ENCODE data around the gene HIBCH.
"Not testable (repeated sequence)": the region's sequence is repeated elsewhere in the genome, so short reads cannot be mapped to it uniquely, and the experiment has no call there.

HIBCH gene

DNA sequence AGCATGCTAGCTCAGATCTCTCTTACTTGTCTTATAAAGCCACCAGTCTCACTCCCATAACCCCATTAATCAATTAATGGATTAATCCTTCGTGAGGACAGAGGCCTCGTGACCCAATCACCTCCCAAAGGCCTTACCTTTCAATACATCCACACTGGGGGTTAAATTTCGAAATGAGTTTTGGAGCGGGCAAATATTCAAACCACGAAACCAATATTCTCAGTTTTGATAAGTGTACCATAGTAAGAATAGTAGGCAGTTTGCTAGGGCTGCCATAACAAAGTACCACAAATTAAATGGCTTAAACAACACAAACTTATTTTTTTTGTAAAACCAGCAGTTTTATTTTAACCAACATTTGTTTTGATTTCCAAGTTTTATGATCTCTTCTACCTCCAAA lies 15.2 kb downstream of the HIBCH start:
- no peak for DNase-seq

DNA sequence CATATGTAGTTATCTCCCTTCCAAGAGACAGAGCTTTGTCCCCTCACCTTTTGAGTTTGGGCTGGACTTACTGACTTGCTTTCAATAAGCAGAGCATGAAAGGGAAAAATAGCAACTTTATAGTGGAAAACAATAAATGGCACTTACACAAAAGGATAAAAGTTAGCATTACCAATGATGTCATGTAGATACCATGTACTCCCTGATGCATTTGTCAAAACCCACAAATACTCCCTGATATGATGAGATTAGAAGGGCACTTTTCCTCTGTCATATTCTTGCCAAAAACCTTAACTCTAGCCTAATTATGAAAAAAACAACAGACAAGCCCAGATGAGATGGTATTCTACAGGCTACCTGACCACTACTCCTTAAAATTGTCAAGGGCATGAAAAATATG lies 16.0 kb downstream of the HIBCH start:
- DNase-seq = no peak

DNA sequence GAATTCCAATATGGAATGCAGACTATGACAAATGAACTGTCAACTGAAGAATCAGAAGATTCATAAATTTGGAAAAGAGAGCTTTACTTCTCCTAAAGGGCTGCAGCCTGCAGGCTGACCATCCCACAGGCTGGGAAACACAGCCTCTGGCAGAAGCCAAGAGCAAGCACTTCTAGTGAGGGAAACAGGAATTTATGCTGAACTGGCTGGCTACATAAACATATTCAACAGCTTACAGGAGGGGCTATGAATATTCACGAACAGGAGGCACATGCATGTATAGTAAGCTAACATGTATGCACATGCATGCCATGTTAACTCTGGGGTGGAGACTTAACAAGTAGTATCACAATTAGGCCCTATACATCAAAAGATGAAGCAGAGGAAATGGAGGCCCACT lies 17.6 kb downstream of the HIBCH start:
- no peak for DNase-seq

DNA sequence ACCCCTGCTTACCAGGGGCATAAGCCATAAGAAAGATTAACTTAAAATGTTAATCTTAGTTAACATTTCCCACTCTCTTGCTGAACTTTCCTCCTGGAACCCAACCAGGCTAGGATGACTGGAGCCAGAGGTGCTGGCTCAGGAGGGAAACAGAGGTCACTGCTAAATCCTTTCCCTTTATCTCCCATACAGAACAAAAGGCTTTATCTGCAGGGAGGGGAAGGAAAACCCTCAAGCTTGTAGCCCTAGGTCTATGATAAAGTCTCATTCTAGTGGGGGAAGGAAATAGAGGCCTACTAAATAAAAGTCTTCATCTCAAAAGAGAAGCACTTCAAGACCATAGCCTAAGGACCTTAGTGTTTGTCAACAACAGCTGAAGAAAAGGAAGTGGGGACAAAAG lies 18.6 kb downstream of the HIBCH start:
- no peak for DNase-seq

DNA sequence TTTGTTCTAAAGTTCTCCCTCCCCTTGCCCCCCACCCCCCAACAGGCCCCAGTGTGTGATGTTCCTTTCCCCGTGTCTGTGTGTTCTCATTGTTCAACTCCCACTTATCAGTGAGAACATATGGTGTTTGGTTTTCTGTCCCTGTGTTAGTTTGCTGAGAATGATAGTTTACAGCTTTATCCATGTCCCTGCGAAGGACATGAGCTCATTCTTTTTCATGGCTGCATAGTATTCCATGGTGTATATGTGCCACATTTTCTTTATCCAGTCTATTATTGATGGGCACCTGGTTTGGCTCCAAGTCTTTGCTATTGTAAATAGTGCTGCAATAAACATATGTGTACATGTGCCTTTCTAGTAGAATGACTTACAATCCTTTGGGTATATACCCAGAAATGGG lies 21.7 kb downstream of the HIBCH start:
- DNase-seq = not testable (repeated sequence)

DNA sequence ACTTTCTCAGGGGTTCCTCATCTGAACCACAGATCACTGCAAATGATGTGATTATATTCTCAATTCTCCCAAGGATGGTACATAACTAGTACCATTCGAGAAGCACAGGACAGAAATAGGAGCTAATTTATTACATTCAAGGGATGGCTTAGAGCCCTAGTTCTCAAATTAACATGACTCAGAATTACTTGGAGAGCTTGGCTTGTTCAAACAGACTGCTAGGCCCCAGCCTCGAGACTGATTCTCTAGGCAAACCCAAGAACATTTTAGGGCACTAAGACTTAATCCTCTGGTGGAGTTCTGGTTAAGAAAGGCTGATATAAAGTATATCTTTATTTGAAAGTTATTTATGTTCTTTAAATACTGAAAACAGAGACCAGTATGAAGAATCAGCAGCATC lies 35.8 kb downstream of the HIBCH start:
- no peak for DNase-seq

DNA sequence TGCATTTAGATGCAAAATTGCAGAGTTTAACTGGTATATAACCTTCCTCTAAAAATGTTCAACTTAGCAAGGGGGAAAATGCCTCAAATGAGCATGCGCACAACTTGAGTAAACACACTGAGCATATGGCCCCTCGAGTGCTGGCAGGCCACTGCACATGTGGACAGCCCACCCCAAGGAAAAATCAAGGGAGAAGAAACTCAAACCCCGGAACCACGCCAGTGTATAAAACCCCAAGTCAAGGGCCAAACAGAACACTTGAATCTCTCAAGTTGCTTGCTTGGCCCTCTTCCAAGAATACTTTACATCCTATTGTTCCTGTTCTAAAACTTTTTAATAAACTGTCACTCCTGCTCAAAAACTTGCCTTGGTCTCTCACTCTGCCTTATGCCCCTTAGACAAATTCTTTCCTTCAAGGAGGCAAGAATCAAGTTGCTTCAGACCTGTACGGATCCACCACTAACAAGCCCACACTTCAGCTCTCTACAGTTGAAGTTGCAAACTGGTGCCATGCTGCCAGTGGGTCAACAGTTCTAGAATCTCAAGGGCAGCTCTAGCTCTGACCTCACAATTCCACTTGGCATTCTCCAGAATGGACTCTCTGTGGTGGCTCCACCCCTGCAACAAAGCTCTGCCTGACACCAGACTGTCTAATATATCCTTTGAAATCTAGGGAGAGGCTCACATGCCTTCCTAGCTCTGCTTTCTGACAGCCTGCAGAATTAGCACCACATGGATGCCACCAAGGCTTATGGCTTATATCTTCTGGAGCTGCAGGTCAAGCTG lies 38.9 kb downstream of the HIBCH start:
- no peak for DNase-seq

DNA sequence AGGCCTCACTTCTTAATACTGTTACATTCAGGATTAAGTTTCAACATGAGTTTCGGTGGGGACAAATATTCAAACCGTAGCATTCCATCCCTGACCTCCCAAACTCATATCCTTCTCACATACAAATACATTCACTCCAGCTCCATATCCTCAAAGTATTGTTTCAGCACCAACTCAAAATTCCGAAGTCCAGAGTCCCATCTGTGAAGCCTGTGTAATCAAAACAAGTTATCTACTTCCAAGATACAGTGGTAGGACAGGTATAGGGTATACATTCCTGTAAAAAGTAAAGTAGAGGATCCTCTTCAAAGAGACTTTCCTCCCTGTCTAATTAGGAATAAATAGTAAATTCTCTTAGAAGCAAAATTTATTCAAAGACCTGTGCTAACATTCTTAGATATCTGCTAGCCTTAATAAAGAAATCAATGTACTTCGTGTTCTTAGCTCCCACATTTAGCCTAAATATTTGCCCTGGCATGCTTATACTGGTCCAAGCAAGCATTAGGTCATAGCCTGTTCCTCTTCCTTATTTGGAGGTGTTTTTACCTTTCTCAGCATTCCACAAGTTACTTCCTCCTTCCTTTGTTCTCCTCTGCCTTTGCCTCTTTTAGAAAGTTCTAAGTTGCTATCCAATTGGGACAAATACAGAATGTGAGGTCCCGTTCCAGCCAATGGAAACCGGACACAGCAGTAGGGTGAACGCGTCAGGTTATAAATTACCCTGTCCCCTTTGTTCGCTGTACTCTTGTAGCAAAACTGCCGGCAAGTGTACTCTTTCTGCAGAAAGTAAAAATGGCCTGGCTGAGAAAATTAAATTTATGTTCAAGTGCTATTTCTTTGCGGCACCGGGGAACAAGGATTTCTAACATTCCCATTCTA lies 40.1 kb downstream of the HIBCH start:
- not testable (repeated sequence) for DNase-seq

DNA sequence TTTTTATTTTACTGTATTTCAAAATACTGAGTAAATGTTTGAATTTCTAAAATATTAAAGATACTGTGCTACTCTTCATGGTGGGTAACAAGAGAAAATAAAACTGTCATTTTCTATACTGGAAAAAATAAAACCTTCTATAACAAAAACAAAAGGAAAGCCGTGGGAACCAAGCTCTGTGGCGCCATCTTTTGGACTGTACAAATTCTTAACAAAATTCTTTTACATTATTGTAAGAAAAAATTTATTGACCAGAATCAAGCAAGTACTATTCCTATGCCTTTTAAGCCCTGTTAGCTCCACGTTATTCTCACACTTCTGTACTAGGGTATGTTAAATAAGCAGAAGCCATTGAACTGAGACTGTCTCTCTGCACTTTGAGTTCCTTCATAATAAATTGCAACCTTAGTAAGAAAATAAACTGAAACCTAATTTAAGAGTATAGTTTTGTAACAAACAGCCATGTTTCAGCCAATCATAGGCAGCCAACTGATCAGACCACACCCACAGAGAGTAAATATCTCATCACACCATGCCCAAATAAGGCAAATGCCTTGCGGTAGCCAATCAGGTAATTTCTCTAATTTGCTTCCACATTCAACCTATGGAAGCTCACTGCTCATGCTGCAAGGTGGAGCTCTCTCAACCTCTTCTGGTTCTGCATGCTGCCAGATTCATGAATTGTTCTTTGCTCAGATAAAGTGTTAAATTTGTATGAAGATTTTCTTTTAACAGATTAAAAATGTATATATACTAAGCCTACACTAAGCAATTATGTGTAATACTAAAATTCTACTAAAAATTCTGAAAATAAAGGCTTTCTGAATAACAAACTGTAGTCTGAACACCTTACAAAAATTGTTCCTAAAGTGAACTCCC lies 42.2 kb downstream of the HIBCH start:
- DNase-seq = peak; percentile 51 to 64 (median 59)

DNA sequence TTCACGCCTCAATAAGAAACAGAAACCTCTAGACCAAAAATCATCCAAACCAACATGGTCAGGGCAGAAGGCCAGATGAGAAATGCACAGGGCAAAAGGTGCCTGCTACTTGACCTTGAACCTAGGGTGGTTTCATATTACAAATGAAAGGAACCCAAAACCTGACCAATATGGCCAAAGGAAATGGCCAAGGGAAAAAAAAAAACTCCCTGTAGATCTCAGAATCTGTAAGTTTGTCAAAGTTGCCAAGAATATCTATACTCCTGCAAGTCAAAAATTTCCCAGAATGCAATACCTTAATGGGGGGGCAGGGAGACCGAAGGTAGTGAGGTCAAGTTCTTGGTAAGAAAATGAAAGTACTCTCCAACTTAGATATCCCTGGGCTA lies 47.2 kb downstream of the HIBCH start:
- DNase-seq = no peak

DNA sequence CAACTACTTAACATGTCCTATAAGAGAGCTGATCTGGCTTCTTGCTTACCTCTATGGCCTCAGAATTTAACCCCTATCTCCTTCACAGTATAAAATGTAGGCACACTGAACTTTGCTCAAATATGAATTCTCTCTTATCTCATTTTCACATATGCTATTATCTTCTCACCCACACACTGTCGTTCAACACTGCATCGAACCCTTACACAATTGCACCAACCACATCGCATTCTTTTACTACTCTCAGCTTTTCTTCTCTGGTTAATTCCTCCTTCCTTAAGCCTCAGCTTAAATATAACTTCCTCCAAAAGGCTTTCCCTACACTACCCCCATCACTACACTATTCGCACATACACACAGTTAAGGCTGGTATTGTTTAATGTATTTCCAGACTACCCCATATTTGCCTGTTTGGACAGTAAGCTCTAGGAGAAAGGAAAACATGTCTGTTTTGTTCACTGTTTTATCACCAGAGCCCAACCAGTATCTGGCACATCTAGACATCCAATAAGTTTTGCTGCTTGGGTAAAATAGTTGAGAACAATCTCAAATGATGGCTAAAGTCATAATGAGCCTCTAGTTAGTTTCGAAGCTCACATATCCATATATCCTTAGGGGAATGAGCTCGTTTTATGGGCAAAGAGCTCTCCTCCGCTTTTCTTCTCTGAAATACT lies 47.7 kb downstream of the HIBCH start:
- DNase-seq = no peak

DNA sequence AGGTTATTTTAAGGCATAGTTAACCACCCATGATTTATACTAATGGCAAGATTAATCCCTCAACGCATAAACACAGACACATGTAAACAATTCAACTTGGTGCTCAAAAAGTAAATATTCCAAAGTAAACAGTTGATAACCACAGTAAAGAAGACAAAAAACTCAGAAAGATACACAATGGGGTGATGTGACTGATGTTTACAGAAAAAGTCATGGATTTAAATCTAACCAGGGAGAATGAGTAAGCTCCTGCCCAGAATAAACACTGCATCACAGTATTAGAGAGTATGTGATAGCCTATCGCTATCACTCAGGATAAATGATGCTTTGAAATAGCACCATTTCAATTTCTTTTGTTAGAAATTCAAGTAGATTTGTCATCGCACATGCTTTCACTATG lies 49.3 kb downstream of the HIBCH start:
- DNase-seq = no peak

DNA sequence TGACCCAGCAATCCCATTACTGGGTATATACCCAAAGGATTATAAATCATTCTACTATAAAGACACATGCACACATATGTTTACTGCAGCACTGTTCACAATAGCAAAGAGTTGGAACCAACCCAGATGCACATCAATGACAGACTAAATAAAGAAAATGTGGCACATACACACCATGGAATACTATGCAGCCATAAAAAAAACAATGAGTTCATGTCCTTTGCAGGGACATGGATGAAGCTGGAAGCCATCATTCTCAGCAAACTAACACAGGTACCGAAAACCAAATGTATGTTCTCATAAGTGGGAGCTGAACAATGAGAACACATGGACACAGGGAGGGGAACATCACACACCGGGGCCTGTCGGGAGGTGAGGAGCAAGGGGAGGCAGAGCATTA lies 49.9 kb downstream of the HIBCH start:
- not testable (repeated sequence) for DNase-seq

DNA sequence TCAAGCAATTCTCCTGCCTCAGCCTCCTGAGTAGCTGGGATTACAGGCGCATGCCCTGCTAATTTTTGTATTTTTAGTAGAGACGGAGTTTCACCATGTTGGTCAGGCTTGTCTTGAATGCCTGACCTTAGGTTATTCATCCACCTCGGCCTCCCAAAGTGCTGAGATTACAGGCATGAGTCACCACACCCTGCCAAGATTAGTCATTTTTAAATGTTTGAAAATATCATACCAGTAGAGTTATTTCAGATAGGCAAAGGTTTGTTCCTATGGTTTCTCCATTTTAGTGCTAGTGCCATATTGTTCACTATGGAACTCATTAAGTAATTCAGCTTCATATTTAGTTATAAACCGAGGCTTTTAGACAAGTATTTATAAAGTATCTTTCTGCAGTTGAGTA lies 52.3 kb downstream of the HIBCH start:
- no peak for DNase-seq

DNA sequence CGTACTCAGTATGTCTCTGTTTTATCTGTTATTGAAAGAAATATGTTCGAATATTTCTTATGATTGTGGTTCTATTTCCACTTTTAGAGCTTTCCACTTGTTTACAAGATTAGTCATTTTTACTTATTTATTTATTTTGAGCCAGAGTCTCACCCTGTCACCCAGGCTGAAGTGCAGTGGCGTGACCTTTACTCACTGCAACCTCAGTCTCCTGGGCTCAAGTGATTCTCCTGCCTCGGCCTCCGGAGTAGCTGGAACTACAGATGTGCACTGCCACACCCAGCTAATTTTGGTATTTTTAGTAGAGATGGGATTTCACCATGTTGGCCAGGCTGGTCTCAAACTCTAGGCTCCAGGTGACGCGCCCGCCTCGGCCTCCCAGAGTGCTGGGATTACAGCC lies 53.3 kb downstream of the HIBCH start:
- DNase-seq = no peak

DNA sequence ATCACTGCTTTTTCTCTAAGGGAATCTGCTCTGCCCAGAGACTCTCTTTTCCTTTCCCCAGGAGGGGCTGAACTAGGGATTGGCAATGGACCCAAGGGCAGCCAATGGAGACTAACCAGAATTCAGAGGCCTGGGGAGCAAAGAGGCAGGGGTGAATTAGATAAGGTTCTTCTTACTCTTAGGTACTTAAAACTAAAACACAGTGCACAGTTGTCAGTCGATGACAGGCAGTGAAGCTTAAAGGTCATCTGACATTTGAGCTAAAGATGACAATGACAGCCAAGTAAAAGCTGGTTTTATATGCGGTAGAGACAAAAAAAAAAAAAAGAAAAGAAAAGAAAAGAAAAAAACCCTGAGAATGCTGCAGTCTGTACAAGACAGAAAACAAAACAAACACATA lies 57.8 kb downstream of the HIBCH start:
- no peak for DNase-seq

DNA sequence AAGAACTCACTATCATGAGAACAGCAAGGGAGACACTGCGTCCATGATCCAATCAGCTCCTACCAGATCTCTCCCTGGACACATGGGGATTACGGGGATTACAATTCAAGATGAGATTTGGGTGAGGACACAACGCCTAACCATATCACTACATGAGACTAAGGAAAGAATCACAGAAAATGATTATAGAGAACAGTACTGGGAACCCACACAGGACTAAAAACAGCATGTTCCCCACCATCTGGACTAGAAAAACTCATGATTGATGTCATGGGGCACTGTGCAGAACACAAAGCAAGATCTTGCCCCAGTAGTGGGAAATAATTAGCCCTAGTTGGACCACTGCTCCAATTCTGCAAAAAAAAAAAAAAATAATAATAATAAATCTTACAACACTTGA lies 63.5 kb downstream of the HIBCH start:
- DNase-seq = no peak

DNA sequence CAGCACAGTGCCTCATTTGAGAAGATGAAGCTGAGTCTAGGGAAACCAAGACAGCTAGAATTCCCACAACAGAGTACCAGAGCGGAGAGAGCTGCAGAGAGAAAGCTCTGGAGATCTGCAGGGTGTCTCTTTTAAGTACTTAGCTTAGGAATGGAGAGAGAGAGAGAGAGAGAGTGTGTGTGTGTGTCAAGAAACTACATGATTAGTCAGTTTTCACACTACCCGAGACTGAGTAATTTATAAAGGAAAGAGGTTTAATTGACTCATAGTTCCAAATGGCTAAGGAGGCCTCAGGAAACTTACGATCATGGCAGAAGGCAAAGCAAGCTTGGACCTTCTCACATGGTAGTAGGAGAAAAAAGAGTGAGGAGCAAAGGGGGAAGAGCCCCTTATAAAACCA lies 64.0 kb downstream of the HIBCH start:
- no peak for DNase-seq

DNA sequence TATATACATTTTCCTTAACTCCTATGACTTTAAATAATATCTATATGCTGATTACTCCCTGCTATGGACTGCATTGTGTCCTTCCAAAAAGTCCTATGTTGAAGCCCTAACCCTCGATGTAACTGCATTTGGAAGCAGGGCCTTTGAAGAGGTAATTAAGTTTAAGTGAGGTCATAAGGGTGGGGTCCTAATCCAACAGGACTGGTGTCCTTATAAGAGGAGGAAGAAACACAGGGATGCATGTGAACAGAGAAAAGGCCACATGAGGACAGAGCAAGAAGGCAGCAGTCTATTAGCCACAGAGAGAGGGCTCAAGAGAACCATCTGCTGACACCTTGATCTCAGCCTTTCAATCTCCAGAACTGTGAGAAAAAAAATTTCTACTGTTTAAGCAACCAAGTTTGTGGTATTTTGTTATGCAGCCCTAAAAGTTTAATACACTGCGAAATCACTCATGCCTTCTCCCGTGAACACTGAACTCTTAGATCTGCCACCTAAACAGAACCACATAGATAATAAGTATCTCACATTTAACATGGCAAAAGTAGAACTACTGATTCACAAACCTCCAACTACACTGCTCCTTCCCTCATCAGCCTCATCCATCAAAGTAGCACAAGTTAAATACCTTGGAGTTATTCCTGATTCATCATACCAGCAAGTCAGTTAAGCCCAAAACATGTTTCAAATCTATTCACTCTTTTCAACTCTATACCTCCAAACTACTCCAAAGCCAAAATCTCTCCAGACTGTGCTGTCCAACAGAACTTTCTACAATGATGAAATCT lies 65.4 kb downstream of the HIBCH start:
- DNase-seq = no peak

DNA sequence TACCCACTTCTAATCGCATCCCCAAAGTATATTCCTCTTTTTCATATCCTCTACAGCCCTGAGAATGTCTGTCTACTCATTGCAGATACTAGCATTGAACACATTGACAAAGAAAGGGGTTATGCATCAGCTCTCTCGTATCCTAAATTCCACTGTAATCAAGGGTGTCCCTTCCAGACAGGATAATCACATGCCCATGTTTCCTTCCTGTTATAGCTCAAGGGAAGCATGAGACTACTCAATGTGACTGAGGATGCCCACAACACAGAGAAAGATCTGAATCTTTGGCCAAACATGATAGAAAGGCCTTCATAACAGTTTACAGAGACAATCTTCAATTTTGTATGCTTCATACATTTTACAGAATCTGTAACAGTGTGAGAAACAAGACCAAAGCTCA lies 69.2 kb downstream of the HIBCH start:
- DNase-seq = no peak

DNA sequence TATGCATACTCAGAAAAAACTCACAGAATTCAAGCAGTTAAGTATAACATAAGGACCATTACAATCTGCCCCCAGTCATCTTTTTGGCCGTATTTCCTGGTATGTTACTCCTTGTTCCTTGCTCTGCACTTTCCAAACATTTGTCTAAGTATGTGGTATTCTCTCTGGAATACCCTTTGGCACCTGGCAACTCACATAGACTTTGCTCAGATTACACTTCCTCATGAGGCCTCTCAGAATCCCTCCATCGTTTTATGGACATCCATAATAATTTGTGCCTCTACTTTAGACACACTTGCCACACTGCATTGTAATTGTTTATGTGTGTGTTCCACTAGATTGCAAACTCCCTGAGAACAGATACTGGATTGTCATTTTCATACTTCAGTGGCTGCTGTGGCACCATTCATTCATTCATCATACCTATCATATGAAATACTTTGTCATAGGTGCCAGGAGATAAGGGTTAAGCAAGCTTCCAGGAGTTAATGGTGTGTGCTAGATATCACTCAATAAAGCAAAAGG lies 84.0 kb downstream of the HIBCH start:
- no peak for DNase-seq

DNA sequence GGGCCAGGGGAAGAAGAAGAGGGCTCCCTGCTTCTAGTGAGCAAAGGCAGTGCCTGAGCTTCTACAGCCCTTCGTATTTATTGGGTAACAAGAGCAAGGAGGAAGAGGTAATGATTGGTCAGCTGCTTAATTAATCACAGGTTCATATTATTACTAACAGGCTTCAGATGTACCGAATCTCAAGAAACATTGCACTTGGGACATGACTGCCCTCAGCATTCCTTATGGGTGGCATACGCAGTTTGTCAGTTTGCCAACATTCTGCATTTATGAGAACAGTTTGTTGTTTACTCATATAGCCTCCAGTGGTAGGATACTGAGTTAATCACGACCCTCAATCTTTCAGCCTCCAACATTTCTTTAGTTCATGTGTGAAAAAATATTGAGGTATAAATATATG lies 84.5 kb downstream of the HIBCH start:
- no peak for DNase-seq
